HUDEP-2 (cell line): ENCODE measurements around the gene GUCY2D.
"Not testable (repeated sequence)": the region's sequence is repeated elsewhere in the genome, so short reads cannot be mapped to it uniquely, and the experiment has no call there.

Experiments
- DNase-seq, 76 experiments: peaks; one replicate each; lab custom pipeline; 2025; ENCODE audit not compliant: unreplicated experiment in 76 of 76; lab: John Stamatoyannopoulos, UW

Gene GUCY2D

GRCh38 chr17:8015236-8015956 lies 13.0 kb downstream of the GUCY2D start:
- DNase-seq, result no peak

- DNase-seq, result no peak
These were observed 13.7 kb downstream of the GUCY2D start for GRCh38 chr17:8015957-8016631.

GRCh38 chr17:8016632-8017424 lies 14.4 kb downstream of the GUCY2D start:
- peak in 36 of 76 experiments; percentile 4 to 51 (median 23) for DNase-seq

DNA sequence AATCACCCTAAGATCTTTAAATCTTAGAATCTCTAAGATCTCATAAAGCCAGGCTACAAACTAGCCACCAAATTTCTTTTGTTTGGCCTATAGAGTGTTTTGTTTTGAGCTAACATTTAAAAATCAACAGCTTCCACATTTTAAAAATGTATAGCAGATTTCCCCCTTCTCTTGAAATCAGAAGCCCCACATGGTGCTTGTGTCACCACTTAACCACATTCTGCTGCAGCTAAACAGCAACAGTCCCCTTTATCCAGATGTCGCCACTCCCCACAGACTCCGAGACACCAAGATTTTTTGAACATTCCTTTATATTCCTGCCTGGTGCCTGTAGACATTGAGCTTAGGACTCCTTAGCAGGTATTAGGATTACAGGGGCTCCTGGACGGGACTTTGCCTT lies 16.0 kb downstream of the GUCY2D start:
- no peak for DNase-seq

- DNase-seq, result no peak
These were observed 16.8 kb downstream of the GUCY2D start for GRCh38 chr17:8019166-8019565.

GRCh38 chr17:8019665-8020650 lies 17.5 kb downstream of the GUCY2D start:
- DNase-seq, result no peak

DNA sequence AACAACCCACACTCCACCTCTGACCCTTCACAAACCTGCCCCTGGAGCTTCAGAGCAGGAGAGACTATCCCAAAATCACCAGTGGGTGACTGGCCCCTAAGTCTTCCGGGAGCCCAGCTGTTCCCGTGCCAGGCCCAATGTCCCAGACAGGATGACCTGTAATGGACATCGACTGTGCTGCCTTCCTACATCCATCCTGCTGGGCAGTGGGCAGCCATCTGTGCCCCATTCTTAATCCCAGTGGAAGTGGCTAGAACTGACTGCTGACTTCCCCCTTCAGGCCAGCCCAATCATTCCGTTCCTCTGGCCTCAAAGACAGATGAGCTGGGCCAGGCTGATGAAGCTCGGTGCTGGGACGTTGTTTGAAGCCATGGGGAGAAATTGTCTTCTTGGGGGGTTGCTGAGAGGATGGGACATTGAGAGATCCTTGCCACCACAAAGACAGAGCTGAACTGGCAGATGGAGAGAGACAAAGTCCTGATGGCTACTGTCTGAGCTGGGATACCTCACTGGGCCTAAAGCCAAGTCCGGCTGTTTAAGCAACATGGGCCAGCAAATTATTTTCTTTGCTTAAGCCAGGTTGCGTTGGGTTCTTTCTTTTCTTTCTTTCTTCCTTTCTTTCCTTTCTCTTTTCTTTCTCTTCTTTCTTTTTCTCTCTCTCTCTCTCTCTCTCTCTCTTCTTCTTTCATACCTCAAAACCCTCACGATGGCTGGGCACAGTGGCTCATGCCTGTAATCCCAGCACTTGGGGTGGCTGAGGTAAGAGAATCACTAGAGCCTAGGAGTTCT lies 18.6 kb downstream of the GUCY2D start:
- DNase-seq, result no peak

- no peak for DNase-seq
These were observed 19.3 kb downstream of the GUCY2D start for GRCh38 chr17:8021565-8022359.

DNA sequence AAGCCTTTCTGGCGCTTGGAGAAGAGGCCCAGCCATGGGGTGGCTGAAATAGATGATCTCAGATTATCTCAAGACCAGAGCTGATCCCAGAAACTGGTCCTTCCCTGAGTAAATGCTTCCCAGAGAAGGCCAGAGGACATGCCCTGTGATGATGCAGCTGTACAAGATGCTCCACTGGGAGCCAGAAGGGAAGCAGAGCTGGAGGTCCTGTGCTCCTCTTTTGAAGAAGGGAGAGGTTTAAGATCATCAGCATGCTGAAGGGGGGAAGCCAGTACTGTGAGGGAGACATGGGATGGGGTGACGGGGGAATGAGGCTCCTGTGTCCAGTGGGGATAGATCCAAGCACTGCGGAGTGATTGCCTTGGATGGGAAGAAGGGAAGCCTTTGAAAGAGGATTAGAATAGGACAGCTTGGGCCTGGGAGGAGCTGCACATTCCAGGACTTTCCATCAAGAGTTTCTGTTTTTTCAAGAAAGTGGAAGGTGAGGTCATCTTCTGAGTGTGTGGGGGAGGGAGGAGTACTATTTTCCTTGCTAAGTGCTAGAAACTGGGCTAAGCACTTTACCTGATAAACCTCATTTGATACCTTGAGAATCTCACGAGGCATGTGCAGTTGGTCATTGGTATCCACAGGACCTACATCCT lies 20.1 kb downstream of the GUCY2D start:
- DNase-seq, result no peak

DNA sequence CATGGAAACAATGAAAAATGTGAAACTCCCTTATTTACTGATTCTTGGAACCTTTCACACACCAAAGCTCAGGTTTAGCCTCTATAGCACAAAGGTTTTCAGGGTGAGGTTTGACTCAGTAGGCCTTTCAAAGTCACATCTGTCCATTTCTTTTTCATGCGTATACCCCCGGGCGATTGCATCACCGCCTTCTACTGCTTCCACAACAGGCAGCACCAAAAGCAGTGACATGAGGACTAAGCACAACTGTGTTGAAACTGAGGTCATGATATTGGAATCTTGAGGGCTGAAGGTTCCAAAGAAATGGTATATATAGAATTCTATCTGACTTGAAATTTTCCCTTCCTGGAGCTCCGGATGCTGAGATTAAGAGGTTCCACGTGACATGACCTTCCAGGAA lies 21.7 kb downstream of the GUCY2D start:
- not testable (repeated sequence) for DNase-seq

- no peak for DNase-seq
These were observed 22.9 kb downstream of the GUCY2D start for GRCh38 chr17:8025176-8025911.

- peak in 3 of 76 experiments; percentile 12 to 58 (median 18) for DNase-seq
These were observed 26.7 kb downstream of the GUCY2D start for GRCh38 chr17:8029121-8029520.

DNA sequence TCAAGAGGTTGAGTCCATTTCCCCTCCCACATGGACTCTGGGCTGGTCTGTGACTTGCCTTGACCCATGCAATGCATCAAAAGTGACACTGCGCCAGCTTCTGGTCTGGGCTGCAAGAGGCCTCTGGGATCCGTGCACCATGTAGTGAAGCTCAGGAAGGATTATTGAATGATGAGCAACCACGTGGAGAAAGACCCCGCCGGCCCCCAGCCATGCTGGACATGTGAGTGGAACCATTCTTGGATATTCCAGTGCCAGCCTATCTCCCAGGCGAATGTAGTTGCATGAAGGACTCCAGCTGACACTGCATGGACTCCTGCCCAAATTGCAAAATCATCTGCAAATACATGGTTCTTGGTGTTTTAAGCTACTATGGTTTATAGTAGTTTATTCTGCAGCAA lies 28.8 kb downstream of the GUCY2D start:
- DNase-seq, result no peak

- DNase-seq, result no peak
These were observed 29.5 kb downstream of the GUCY2D start for GRCh38 chr17:8031950-8032349.

DNA sequence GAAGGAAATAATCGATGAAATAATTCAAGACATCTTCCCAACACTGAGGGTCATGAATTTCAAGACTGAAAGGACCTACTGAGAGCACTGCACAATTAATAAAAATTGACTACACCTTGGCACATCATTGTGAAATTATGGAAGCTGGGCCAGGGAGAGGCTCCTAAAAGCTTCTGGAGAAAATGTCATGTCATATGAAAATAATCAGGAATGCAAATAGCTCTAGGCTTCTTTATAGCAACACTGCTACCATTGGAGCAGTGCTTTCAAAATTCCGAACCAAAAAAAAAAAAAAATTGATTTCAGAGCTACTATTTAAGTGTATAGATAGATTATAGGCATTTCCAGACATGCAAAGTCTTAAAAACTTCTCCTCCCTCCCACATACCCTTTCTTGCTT lies 30.0 kb downstream of the GUCY2D start:
- DNase-seq, result no peak

- DNase-seq, result no peak
These were observed 36.7 kb downstream of the GUCY2D start, which contains the start of gene ALOX15B for GRCh38 chr17:8038954-8039610. Gene ALOX15B (plus strand): TSS chr17:8039059. CDS start chr17:8039156, 97 bp downstream.

- no peak for DNase-seq
These were observed 37.3 kb downstream of the GUCY2D start for GRCh38 chr17:8039611-8040168.
